Kasumi-1 (cell line): ENCODE data around the gene GFPT2.

Experiments
- DNase-seq, 2 experiments: peaks; one replicate each; lab custom pipeline; 2025; lab: John Stamatoyannopoulos, UW

GFPT2 gene

GRCh38 chr5:180378438-180379344 lies 25.6 kb upstream of the GFPT2 start:
- DNase-seq = no peak

- no peak for DNase-seq
These were observed 24.5 kb upstream of the GFPT2 start for GRCh38 chr5:180377556-180378197.

GRCh38 chr5:180376511-180376910 lies 23.4 kb upstream of the GFPT2 start:
- DNase-seq = no peak

GRCh38 chr5:180375955-180376354 lies 22.8 kb upstream of the GFPT2 start:
- DNase-seq = no peak

GRCh38 chr5:180375291-180375690 lies 22.2 kb upstream of the GFPT2 start:
- DNase-seq = no peak

- DNase-seq = no peak
These were observed 20.7 kb upstream of the GFPT2 start for GRCh38 chr5:180373870-180374269.

- DNase-seq = no peak
These were observed 20.3 kb upstream of the GFPT2 start for GRCh38 chr5:180373454-180373853.

- DNase-seq = no peak
These were observed 18.8 kb upstream of the GFPT2 start for GRCh38 chr5:180371949-180372348.

- DNase-seq = no peak
These were observed 17.9 kb upstream of the GFPT2 start for GRCh38 chr5:180370861-180371641.

- no peak for DNase-seq
These were observed 14.9 kb upstream of the GFPT2 start for GRCh38 chr5:180367991-180368390.

- no peak for DNase-seq
These were observed 14.2 kb upstream of the GFPT2 start for GRCh38 chr5:180367300-180367699.

GRCh38 chr5:180366326-180366725 lies 13.2 kb upstream of the GFPT2 start:
- no peak for DNase-seq

GRCh38 chr5:180365829-180366228 lies 12.7 kb upstream of the GFPT2 start:
- no peak for DNase-seq

- no peak for DNase-seq
These were observed 11.2 kb upstream of the GFPT2 start for GRCh38 chr5:180364306-180364856.

GRCh38 chr5:180360078-180360957 lies 7.2 kb upstream of the GFPT2 start:
- no peak for DNase-seq

GRCh38 chr5:180358694-180359093 lies 5.6 kb upstream of the GFPT2 start:
- no peak for DNase-seq

GRCh38 chr5:180358179-180358578 lies 5.0 kb upstream of the GFPT2 start:
- DNase-seq = no peak

- DNase-seq = no peak
These were observed 1.8 kb upstream of the GFPT2 start for GRCh38 chr5:180354966-180355365.

- no peak for DNase-seq
These were observed 880 bp upstream of the GFPT2 start for GRCh38 chr5:180353980-180354452.

- no peak for DNase-seq
These were observed 754 bp downstream of the GFPT2 start for GRCh38 chr5:180352116-180353047.
